GM21423 (cell line): ENCODE measurements around the gene ERBB4.

Experiments
- ATAC-seq: cut with Tn5 transposase; IDR thresholded peaks from one replicate; pipeline ENCODE4 v1.9.1; 2021; ENCODE audit warnings: mild to moderate bottlenecking, moderate library complexity; ENCODE audit not compliant: unreplicated experiment

The ERBB4 gene

GRCh38 chr2:211453311-211453887 lies 1085.2 kb downstream of the ERBB4 start:
- ATAC-seq = no peak

GRCh38 chr2:211451642-211452041 lies 1087.0 kb downstream of the ERBB4 start:
- ATAC-seq = no peak

- no peak for ATAC-seq
Measured at GRCh38 chr2:211449819-211450218, 1088.8 kb downstream of the ERBB4 start.

GRCh38 chr2:211447548-211447947 lies 1091.1 kb downstream of the ERBB4 start:
- ATAC-seq = no peak

- ATAC-seq = no peak
Measured at GRCh38 chr2:211440107-211440506, 1098.5 kb downstream of the ERBB4 start.

- no peak for ATAC-seq
Measured at GRCh38 chr2:211439011-211439410, 1099.6 kb downstream of the ERBB4 start.

- no peak for ATAC-seq
Measured at GRCh38 chr2:211437396-211437795, 1101.2 kb downstream of the ERBB4 start.

GRCh38 chr2:211436182-211436581 lies 1102.4 kb downstream of the ERBB4 start:
- no peak for ATAC-seq

- no peak for ATAC-seq
Measured at GRCh38 chr2:211435331-211435730, 1103.3 kb downstream of the ERBB4 start.

- no peak for ATAC-seq
Measured at GRCh38 chr2:211434773-211435172, 1103.8 kb downstream of the ERBB4 start.

GRCh38 chr2:211429256-211429920 lies 1109.2 kb downstream of the ERBB4 start:
- ATAC-seq = no peak

- no peak for ATAC-seq
Measured at GRCh38 chr2:211426240-211426639, 1112.4 kb downstream of the ERBB4 start.

GRCh38 chr2:211423018-211423417 lies 1115.6 kb downstream of the ERBB4 start:
- ATAC-seq = no peak

- no peak for ATAC-seq
Measured at GRCh38 chr2:211417544-211417943, 1121.1 kb downstream of the ERBB4 start.

GRCh38 chr2:211416373-211416772 lies 1122.2 kb downstream of the ERBB4 start:
- no peak for ATAC-seq

GRCh38 chr2:211413746-211414145 lies 1124.9 kb downstream of the ERBB4 start:
- no peak for ATAC-seq

GRCh38 chr2:211408483-211408891 lies 1130.1 kb downstream of the ERBB4 start:
- no peak for ATAC-seq

- ATAC-seq = no peak
Measured at GRCh38 chr2:211407076-211407475, 1131.5 kb downstream of the ERBB4 start.

GRCh38 chr2:211405036-211405435 lies 1133.6 kb downstream of the ERBB4 start:
- ATAC-seq = no peak

- no peak for ATAC-seq
Measured at GRCh38 chr2:211404098-211404497, 1134.5 kb downstream of the ERBB4 start.

GRCh38 chr2:211401328-211401727 lies 1137.3 kb downstream of the ERBB4 start:
- no peak for ATAC-seq

- no peak for ATAC-seq
Measured at GRCh38 chr2:211397764-211398163, 1140.8 kb downstream of the ERBB4 start.

GRCh38 chr2:211396815-211397214 lies 1141.8 kb downstream of the ERBB4 start:
- ATAC-seq = no peak
